ENCODE results near the gene PHAF1. TPM values are rescaled to one million over a fixed set of nuclear protein-coding genes. Genes with fewer than 3 reads are reported as not detected.

PHAF1 gene
- total RNA-seq, 4 donors from 2014 or later, result 23.3 to 63.4 (median 48.9) TPM

DNA sequence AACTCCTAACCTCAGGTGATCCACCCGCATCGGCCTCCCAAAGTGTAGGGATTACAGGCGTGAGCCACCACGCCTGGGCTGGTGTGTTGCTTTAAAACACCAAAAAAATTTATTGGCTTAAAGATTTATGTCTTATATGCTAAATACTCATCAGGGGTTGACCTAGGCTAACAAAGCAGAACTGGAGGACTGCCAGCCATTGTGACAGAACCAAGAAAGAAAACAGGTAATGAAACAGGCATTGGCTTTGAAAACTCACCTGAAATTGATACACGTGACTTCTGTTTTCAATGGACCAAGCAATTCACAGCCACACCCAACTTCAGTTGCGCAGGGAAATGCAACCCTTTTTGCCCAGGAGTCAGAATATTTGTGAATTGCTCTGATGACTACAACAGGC lies 4.9 kb upstream of the PHAF1 start:
- Histone ChIP-seq H3K4me3 (no peak overlapping the region), H3K27me3 (no peaks in the 10 kb centered on the region), H3K27ac (peak overlapping the region in 2 of 4 donors; percentile 33 to 41), H3K9me3 (no peaks in the 10 kb centered on the region), H3K36me3 (peaks cover 0 to under 1% of the 10 kb centered on the region in 2 donors), H3K4me1 (peaks cover 9 to 24% of the 10 kb centered on the region in 2 donors)
- DNase-seq, result no peak
- no peak for TF ChIP-seq CTCF (IDR thresholded peaks at IDR 0.05 in 4 of 5, conservative IDR thresholded peaks at IDR 0.05 in 1 of 5)
- no peak for TF ChIP-seq POLR2A (IDR thresholded peaks at IDR 0.05)
- ATAC-seq, result no peak
- in situ Hi-C loops (cut with MboI; ENCODE audit: low sequenced_read_pairs in 4 of 4), result no loop called here
- intact Hi-C loops (cut with DNase I; ENCODE audit: low total_unique reads), result loop anchor here (5.0 kb wide), 1 partner anchor 88 kb away; no protein-coding TSS in a partner anchor

DNA sequence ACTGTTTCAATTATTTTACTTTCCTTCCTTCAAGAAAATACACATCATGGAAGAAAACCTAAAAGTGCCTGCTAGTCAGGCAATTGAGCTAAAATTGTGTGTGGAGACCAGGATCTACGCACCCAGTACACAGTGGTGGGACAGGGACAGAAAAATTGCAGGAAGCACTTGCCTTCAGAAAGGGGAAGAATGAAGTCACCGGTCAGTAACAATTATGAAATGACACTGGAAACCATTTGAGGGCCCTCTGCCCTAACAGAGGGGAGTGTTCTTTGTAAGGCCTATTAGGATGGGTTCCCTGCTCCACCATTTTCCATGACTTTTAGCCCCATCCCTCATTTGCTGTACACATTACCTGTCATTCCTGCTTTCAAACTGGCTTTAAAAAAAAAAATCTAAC lies 4.5 kb upstream of the PHAF1 start:
- peak overlapping the region in 2 of 4 donors; percentile 33 to 41 for H3K27ac ChIP-seq
- TF ChIP-seq POLR2A (IDR thresholded peaks at IDR 0.05) (no peak), CTCF (IDR thresholded peaks at IDR 0.05 in 4 of 5, conservative IDR thresholded peaks at IDR 0.05 in 1 of 5) (no peak)
- DNase-seq (no peak), ATAC-seq (no peak)
- no peaks in the 10 kb centered on the region for H3K27me3 ChIP-seq
- H3K4me3 ChIP-seq, result no peak overlapping the region
- peaks cover 11 to 24% of the 10 kb centered on the region in 2 donors for H3K4me1 ChIP-seq
- H3K36me3 ChIP-seq, result no peaks in the 10 kb centered on the region
- in situ Hi-C loops (cut with MboI; ENCODE audit: low sequenced_read_pairs in 4 of 4), result no loop called here
- intact Hi-C loops (cut with DNase I; ENCODE audit: low total_unique reads), result no loop called here
- H3K9me3 ChIP-seq, result no peaks in the 10 kb centered on the region

DNA sequence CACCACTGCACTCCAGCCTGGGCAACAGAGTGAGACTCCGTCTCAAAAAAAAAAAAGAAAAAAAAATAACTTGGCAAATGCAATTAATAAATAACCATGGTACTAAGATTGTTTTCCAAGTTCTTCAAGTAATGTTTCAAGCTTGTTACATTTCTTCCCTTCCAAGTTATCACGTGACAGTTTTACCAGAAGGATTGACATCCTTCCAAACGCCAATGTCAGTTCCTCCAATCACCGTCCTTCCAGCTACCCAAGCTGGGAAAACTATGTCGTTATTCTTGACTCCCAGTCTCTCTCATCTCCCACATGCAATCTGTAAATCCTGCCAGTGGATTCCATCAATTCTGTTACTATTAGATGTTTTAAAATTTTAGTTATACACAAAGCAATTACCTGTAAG lies 3.9 kb upstream of the PHAF1 start:
- TF ChIP-seq POLR2A (IDR thresholded peaks at IDR 0.05) (no peak), CTCF (IDR thresholded peaks at IDR 0.05 in 4 of 5, conservative IDR thresholded peaks at IDR 0.05 in 1 of 5) (no peak)
- intact Hi-C loops (cut with DNase I; ENCODE audit: low total_unique reads), result no loop called here
- H3K27ac ChIP-seq, result peak overlapping the region in 1 of 4 donors; percentile 58

DNA sequence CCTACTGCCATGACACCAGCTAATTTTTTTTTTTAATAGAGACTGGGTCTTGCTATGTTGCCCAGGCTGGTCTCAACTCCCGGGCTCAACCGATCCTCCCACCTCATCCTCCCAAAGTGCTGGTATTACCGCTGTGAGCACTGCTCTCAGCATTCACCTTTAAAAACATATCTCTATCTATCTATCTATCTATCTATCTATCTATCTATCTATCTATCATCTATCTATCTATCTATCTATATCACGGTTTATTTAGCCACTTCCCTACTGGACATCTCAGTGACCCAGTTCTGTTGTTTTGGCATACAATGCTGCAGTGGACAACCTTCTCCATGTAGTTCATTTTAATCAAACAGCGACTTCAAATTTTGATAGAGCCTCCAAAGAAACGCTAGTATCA lies 1.3 kb upstream of the PHAF1 start:
- TF ChIP-seq CTCF (IDR thresholded peaks at IDR 0.05 in 4 of 5, conservative IDR thresholded peaks at IDR 0.05 in 1 of 5), result no peak
- TF ChIP-seq POLR2A (IDR thresholded peaks at IDR 0.05), result no peak
- H3K36me3 ChIP-seq, result no peaks in the 10 kb centered on the region
- H3K4me1 ChIP-seq, result peaks cover 28 to 44% of the 10 kb centered on the region in 2 donors
- in situ Hi-C loops (cut with MboI; ENCODE audit: low sequenced_read_pairs in 4 of 4) (no loop called here), intact Hi-C loops (cut with DNase I; ENCODE audit: low total_unique reads) (loop anchor here (2.0 kb wide), 1 partner anchor 80 kb away; the partner anchor contains the start of gene CBFB)
- no peak overlapping the region for H3K4me3 ChIP-seq
- DNase-seq, result no peak
- no peak for ATAC-seq
- H3K27me3 ChIP-seq, result no peaks in the 10 kb centered on the region
- H3K9me3 ChIP-seq, result no peaks in the 10 kb centered on the region
- H3K27ac ChIP-seq, result peak overlapping the region in 1 of 4 donors; percentile 89

More for the DNA sequence above, 3.9 kb upstream of the PHAF1 start:
- in situ Hi-C loops (cut with MboI; ENCODE audit: low sequenced_read_pairs in 4 of 4), result no loop called here
- Histone ChIP-seq H3K27me3 (no peaks in the 10 kb centered on the region), H3K36me3 (no peaks in the 10 kb centered on the region), H3K4me3 (no peak overlapping the region), H3K4me1 (peaks cover 16 to 29% of the 10 kb centered on the region in 2 donors), H3K9me3 (no peaks in the 10 kb centered on the region)
- no peak for DNase-seq
- no peak for ATAC-seq

- Histone ChIP-seq H3K9me3 (no peaks in the 10 kb centered on the region), H3K27ac (peak overlapping the region; percentile 83 to 92 (median 89)), H3K27me3 (no peaks in the 10 kb centered on the region), H3K4me3 (peak overlapping the region; percentile 85 to 97 (median 93)), H3K36me3 (no peaks in the 10 kb centered on the region), H3K4me1 (peaks cover 30 to 42% of the 10 kb centered on the region in 2 donors)
- ATAC-seq (no peak), DNase-seq (no peak)
- in situ Hi-C loops (cut with MboI; ENCODE audit: low sequenced_read_pairs in 4 of 4), result no loop called here
- intact Hi-C loops (cut with DNase I; ENCODE audit: low total_unique reads), result loop anchor here (1.0 to 2.0 kb wide), 2 partner anchors 76 to 80 kb away; partner anchors contain the start of gene CBFB
- no peak for TF ChIP-seq POLR2A (IDR thresholded peaks at IDR 0.05)
- no peak for TF ChIP-seq CTCF (IDR thresholded peaks at IDR 0.05 in 4 of 5, conservative IDR thresholded peaks at IDR 0.05 in 1 of 5)
These were observed 772 bp upstream of the PHAF1 start for GRCh38 chr16:67108931-67109406.

All from gastrocnemius medialis (tissue), 4 donors.